Dermis microvascular lymphatic vessel endothelial cell (primary cell): Measurements from ENCODE around the gene NR2F1-AS1. TPM values are rescaled to one million over a fixed set of nuclear protein-coding genes. Genes with fewer than 3 reads are reported as not detected.
"Not testable (repeated sequence)": the region's sequence is repeated elsewhere in the genome, so short reads cannot be mapped to it uniquely, and the experiment has no call there.

Experiments used
- DNase-seq, 2 donors: peaks; one replicate each; pipeline versions ENCODE4 v3.0.0 to v3.0.0-alpha.2; 2010; ENCODE audit warnings: low read depth in 2 of 2
- total RNA-seq: library from RNA; depleted of rRNA; stranded (reverse); fragments of >200 nt; gene quantifications from 2 replicates; pipeline ENCODE4 v1.2.1, GENCODE V29; 2014

Gene NR2F1-AS1
- total RNA-seq, 1 donor from 2014 or later = 17.5 TPM

- no peak for DNase-seq
These were observed 150.9 kb downstream of the NR2F1-AS1 start for GRCh38 chr5:93430118-93430517.

- no peak for DNase-seq
These were observed 152.2 kb downstream of the NR2F1-AS1 start for GRCh38 chr5:93428868-93429267.

- DNase-seq = no peak
These were observed 153.7 kb downstream of the NR2F1-AS1 start for GRCh38 chr5:93427316-93427715.

- DNase-seq = peak; percentile 48 to 70
These were observed 155.9 kb downstream of the NR2F1-AS1 start for GRCh38 chr5:93425096-93425495.

GRCh38 chr5:93423300-93423699 is 157.7 kb downstream of the NR2F1-AS1 start:
- DNase-seq = peak in 1 of 2 donors; percentile 57

GRCh38 chr5:93422652-93423280 is 158.3 kb downstream of the NR2F1-AS1 start:
- peak in 1 of 2 donors; percentile 44 for DNase-seq

GRCh38 chr5:93421987-93422401 is 159.0 kb downstream of the NR2F1-AS1 start:
- no peak for DNase-seq

- DNase-seq = no peak
These were observed 159.6 kb downstream of the NR2F1-AS1 start for GRCh38 chr5:93421468-93421867.

GRCh38 chr5:93417490-93417889 is 163.5 kb downstream of the NR2F1-AS1 start:
- DNase-seq = no peak

- DNase-seq = no peak
These were observed 165.2 kb downstream of the NR2F1-AS1 start for GRCh38 chr5:93415819-93416218.

GRCh38 chr5:93411716-93412115 is 169.3 kb downstream of the NR2F1-AS1 start:
- DNase-seq = no peak

- DNase-seq = no peak
These were observed 171.3 kb downstream of the NR2F1-AS1 start for GRCh38 chr5:93409691-93410090.

GRCh38 chr5:93407454-93407853 is 173.6 kb downstream of the NR2F1-AS1 start:
- no peak for DNase-seq

- DNase-seq = no peak
These were observed 174.0 kb downstream of the NR2F1-AS1 start for GRCh38 chr5:93406971-93407401.

- no peak for DNase-seq
These were observed 176.8 kb downstream of the NR2F1-AS1 start for GRCh38 chr5:93404246-93404645.

- DNase-seq = no peak
These were observed 177.7 kb downstream of the NR2F1-AS1 start for GRCh38 chr5:93403141-93403928.

- no peak for DNase-seq
These were observed 178.6 kb downstream of the NR2F1-AS1 start for GRCh38 chr5:93402451-93402850.

GRCh38 chr5:93401634-93402213 is 179.3 kb downstream of the NR2F1-AS1 start:
- no peak for DNase-seq

GRCh38 chr5:93399675-93400074 is 181.3 kb downstream of the NR2F1-AS1 start:
- DNase-seq = no peak

GRCh38 chr5:93395971-93396379 is 185.0 kb downstream of the NR2F1-AS1 start:
- no peak for DNase-seq

- no peak for DNase-seq
These were observed 186.0 kb downstream of the NR2F1-AS1 start for GRCh38 chr5:93395010-93395409.

GRCh38 chr5:93394301-93394700 is 186.7 kb downstream of the NR2F1-AS1 start:
- no peak for DNase-seq

GRCh38 chr5:93391169-93391568 is 189.8 kb downstream of the NR2F1-AS1 start:
- not testable (repeated sequence) for DNase-seq
